Stomach (tissue), 4 donors: ENCODE measurements around the gene TMEM52B.

Experiments used
- EP300 ChIP-seq: sonication (generic); formaldehyde crosslinking; IDR thresholded peaks from one replicate; pipeline ENCODE4 v1.6.1; 2017; ENCODE audit warnings: antibody characterized with exemption
- POLR2A ChIP-seq, 4 donors: fragments of 450-650 bp; IDR thresholded peaks; one replicate each; pipeline ENCODE4 v1.6.1; 2016; ENCODE audit warnings: antibody characterized with exemption in 4 of 4, control low read depth in 2 of 4, mild to moderate bottlenecking in 1 of 4, moderate library complexity in 1 of 4
- POLR2AphosphoS5 ChIP-seq, 3 donors: sonication (generic); formaldehyde crosslinking; IDR thresholded peaks; one replicate each; pipeline ENCODE4 v1.6.1; 2016; ENCODE audit warnings: antibody characterized with exemption in 3 of 3
- TF ChIP-seq, protein P1 (sequence below), 7 experiments: fragments of 450-650 bp in 4 of 7; fragments of 200-600 bp in 3 of 7; sonication (generic) in 3 of 7; IDR thresholded peaks; one replicate each; pipeline ENCODE4 v1.5.1; 2016 to 2019; ENCODE audit warnings: antibody characterized with exemption in 7 of 7, control low read depth in 2 of 7, mild to moderate bottlenecking in 1 of 7

GRCh38 chr12:10130042-10130441 is 48.8 kb upstream of the TMEM52B start, which contains the start of gene CLEC7A:
- TF ChIP-seq, protein P1, sequence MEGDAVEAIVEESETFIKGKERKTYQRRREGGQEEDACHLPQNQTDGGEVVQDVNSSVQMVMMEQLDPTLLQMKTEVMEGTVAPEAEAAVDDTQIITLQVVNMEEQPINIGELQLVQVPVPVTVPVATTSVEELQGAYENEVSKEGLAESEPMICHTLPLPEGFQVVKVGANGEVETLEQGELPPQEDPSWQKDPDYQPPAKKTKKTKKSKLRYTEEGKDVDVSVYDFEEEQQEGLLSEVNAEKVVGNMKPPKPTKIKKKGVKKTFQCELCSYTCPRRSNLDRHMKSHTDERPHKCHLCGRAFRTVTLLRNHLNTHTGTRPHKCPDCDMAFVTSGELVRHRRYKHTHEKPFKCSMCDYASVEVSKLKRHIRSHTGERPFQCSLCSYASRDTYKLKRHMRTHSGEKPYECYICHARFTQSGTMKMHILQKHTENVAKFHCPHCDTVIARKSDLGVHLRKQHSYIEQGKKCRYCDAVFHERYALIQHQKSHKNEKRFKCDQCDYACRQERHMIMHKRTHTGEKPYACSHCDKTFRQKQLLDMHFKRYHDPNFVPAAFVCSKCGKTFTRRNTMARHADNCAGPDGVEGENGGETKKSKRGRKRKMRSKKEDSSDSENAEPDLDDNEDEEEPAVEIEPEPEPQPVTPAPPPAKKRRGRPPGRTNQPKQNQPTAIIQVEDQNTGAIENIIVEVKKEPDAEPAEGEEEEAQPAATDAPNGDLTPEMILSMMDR (IDR thresholded peaks at IDR 0.05): no peak
- TF ChIP-seq POLR2A (IDR thresholded peaks at IDR 0.05): no peak
- TF ChIP-seq EP300: no peak
- no peak for TF ChIP-seq POLR2AphosphoS5 (IDR thresholded peaks at IDR 0.05)
